ENCODE data around the gene ZNF584. TPM values are rescaled to one million over a fixed set of nuclear protein-coding genes. Genes with fewer than 3 reads are reported as not detected.
"Not testable (repeated sequence)": the region's sequence is repeated elsewhere in the genome, so short reads cannot be mapped to it uniquely, and the experiment has no call there.

Gene ZNF584
- total RNA-seq, 1 donor from 2014 or later: 18.2 TPM

- H3K9me3 Mint-ChIP-seq: peaks cover 5% of the 10 kb centered on the region
- DNase-seq (ENCODE audit: extremely low spot score, unreplicated experiment): no peak
- H3K36me3 Mint-ChIP-seq: peaks cover 40% of the 10 kb centered on the region
Measured at GRCh38 chr19:58429745-58430144, 21.3 kb downstream of the ZNF584 start.

GRCh38 chr19:58434217-58434616 is 25.8 kb downstream of the ZNF584 start:
- H3K9me3 Mint-ChIP-seq: peaks cover 19% of the 10 kb centered on the region
- H3K27me3 Mint-ChIP-seq: no peaks in the 10 kb centered on the region
- H3K4me1 Mint-ChIP-seq (ENCODE audit: unreplicated experiment): peaks cover 3% of the 10 kb centered on the region
- no peak for TF ChIP-seq CTCF (conservative IDR thresholded peaks at IDR 0.05)
- H3K27ac Mint-ChIP-seq: no peak overlapping the region
- no peak for DNase-seq (ENCODE audit: extremely low spot score, unreplicated experiment)
- H3K36me3 Mint-ChIP-seq: peaks cover 69% of the 10 kb centered on the region
- H3K4me3 Mint-ChIP-seq: no peak overlapping the region

More at GRCh38 chr19:58429745-58430144, 21.3 kb downstream of the ZNF584 start:
- TF ChIP-seq CTCF (conservative IDR thresholded peaks at IDR 0.05): no peak
- H3K4me3 Mint-ChIP-seq: no peak overlapping the region
- H3K4me1 Mint-ChIP-seq (ENCODE audit: unreplicated experiment): no peaks in the 10 kb centered on the region
- no peaks in the 10 kb centered on the region for H3K27me3 Mint-ChIP-seq
- no peak overlapping the region for H3K27ac Mint-ChIP-seq

- TF ChIP-seq CTCF (conservative IDR thresholded peaks at IDR 0.05): no peak
- peaks cover 16% of the 10 kb centered on the region for H3K27me3 Mint-ChIP-seq
- H3K36me3 Mint-ChIP-seq: peaks cover 48% of the 10 kb centered on the region
- H3K4me1 Mint-ChIP-seq (ENCODE audit: unreplicated experiment): peaks cover 12% of the 10 kb centered on the region
- peak; percentile 88 for DNase-seq (ENCODE audit: extremely low spot score, unreplicated experiment)
- peaks cover 24% of the 10 kb centered on the region for H3K9me3 Mint-ChIP-seq
- H3K27ac Mint-ChIP-seq: peak within 1 kb of the TSS; percentile 91
- peak within 1 kb of the TSS; percentile 96 for H3K4me3 Mint-ChIP-seq
Measured at GRCh38 chr19:58439576-58440554, 31.4 kb downstream of the ZNF584 start, which contains the start of gene ZNF132. Gene ZNF132, minus strand, starts transcription at chr19:58440153. Its CDS starts 332 bp downstream, at chr19:58439821.

- Mint-ChIP-seq H3K4me1 (ENCODE audit: unreplicated experiment) (peaks cover 12% of the 10 kb centered on the region), H3K27ac (peak overlapping the region; percentile 91), H3K9me3 (peaks cover 24% of the 10 kb centered on the region), H3K4me3 (peak overlapping the region; percentile 96), H3K27me3 (peaks cover 20% of the 10 kb centered on the region), H3K36me3 (peaks cover 42% of the 10 kb centered on the region)
- no peak for TF ChIP-seq CTCF (conservative IDR thresholded peaks at IDR 0.05)
- DNase-seq (ENCODE audit: extremely low spot score, unreplicated experiment): no peak
Measured at GRCh38 chr19:58440556-58440955, 32.1 kb downstream of the ZNF584 start.

GRCh38 chr19:58442986-58443385 is 34.5 kb downstream of the ZNF584 start:
- Mint-ChIP-seq H3K27me3 (peaks cover 26% of the 10 kb centered on the region), H3K4me1 (ENCODE audit: unreplicated experiment) (peaks cover 12% of the 10 kb centered on the region), H3K9me3 (peaks cover 12% of the 10 kb centered on the region), H3K36me3 (peaks cover 21% of the 10 kb centered on the region)
- H3K4me3 Mint-ChIP-seq; H3K27ac Mint-ChIP-seq; DNase-seq (ENCODE audit: extremely low spot score, unreplicated experiment): not testable (repeated sequence)

- Mint-ChIP-seq H3K27me3 (peaks cover 22% of the 10 kb centered on the region), H3K4me1 (ENCODE audit: unreplicated experiment) (peaks cover 11% of the 10 kb centered on the region)
- not testable (repeated sequence) for H3K9me3 Mint-ChIP-seq; H3K27ac Mint-ChIP-seq; DNase-seq (ENCODE audit: extremely low spot score, unreplicated experiment); H3K4me3 Mint-ChIP-seq; H3K36me3 Mint-ChIP-seq
Measured at GRCh38 chr19:58448860-58449259, 40.4 kb downstream of the ZNF584 start.

GRCh38 chr19:58449980-58450379 is 41.5 kb downstream of the ZNF584 start:
- Mint-ChIP-seq H3K27me3 (peaks cover 12% of the 10 kb centered on the region), H3K4me1 (ENCODE audit: unreplicated experiment) (peaks cover 11% of the 10 kb centered on the region)
- H3K4me3 Mint-ChIP-seq; DNase-seq (ENCODE audit: extremely low spot score, unreplicated experiment); H3K27ac Mint-ChIP-seq; H3K36me3 Mint-ChIP-seq; H3K9me3 Mint-ChIP-seq: not testable (repeated sequence)

Measured in type B pancreatic cell (in vitro differentiated cells).